ENCODE data around the gene SPATA9. TPM values are rescaled to one million over a fixed set of nuclear protein-coding genes. Genes with fewer than 3 reads are reported as not detected.

Gene SPATA9
- polyA plus RNA-seq, 1 of the 3 experiments (the other 2 are of a cell fraction) = 0.07 TPM

- Histone ChIP-seq H3K36me3 (replicated peaks in 1 of 2; ENCODE audit: control insufficient read depth in 1 of 2, insufficient read depth in 2 of 2, low read length in 1 of 2) (no peaks in the 10 kb centered on the region), H3K4me1 (ENCODE audit: control insufficient read depth in 1 of 2, insufficient read depth in 2 of 2, low read depth in 1 of 2, low read length in 1 of 2) (peaks cover 0 to 5% of the 10 kb centered on the region in 2 experiments; a peak in 1 of 4 replicates), H3F3A (replicated peaks; ENCODE audit: insufficient read depth) (no peaks in the 10 kb centered on the region), H3K27ac (ENCODE audit: low read depth in 2 of 2, low read length in 1 of 2) (no peak overlapping the region), H3K27me3 (ENCODE audit: insufficient read depth) (no peaks in the 10 kb centered on the region), H4K20me1 (ENCODE audit: insufficient read depth) (no peaks in the 10 kb centered on the region), H3K9me3 (no peaks in the 10 kb centered on the region), H2AFZ (ENCODE audit: low read depth) (no peak overlapping the region), H3K9me2 (no peaks in the 10 kb centered on the region), H3K4me3 (ENCODE audit: low read depth in 2 of 2, low read length in 1 of 2) (no peak overlapping the region), H3K4me2 (no peak overlapping the region), H3K79me2 (ENCODE audit: insufficient read depth) (no peaks in the 10 kb centered on the region), H3K9ac (no peak overlapping the region)
- POLR2A ChIA-PET = no interaction called here
- TF ChIP-seq MAX (IDR thresholded peaks at IDR 0.05; ENCODE audit: low read depth) = no peak
- no peak for TF ChIP-seq SMC3 (IDR thresholded peaks at IDR 0.05; ENCODE audit: low read depth, low read length)
- no peak for TF ChIP-seq GABPA (IDR thresholded peaks at IDR 0.05; ENCODE audit: low read depth)
- no peak for TF ChIP-seq FOSL2 (IDR thresholded peaks at IDR 0.05; ENCODE audit: borderline replicate concordance, low read depth)
- no peak for TF ChIP-seq RCOR1 (IDR thresholded peaks at IDR 0.05; ENCODE audit: low read length)
- TF ChIP-seq FOXJ3 (CRISPR knock-in tag; IDR thresholded peaks at IDR 0.05) = no peak
- no peak for TF ChIP-seq ZBTB33 (IDR thresholded peaks at IDR 0.05; ENCODE audit: borderline replicate concordance, low read depth)
- TF ChIP-seq EZH2phosphoT487 (IDR thresholded peaks at IDR 0.05; ENCODE audit: borderline replicate concordance, low read depth) = no peak
- no peak for TF ChIP-seq REST (IDR thresholded peaks at IDR 0.05; ENCODE audit: low read depth, low read length)
- TF ChIP-seq USF2 (IDR thresholded peaks at IDR 0.05; ENCODE audit: borderline replicate concordance, low read depth, low read length) = no peak
- no peak for DNase-seq
- 60% methylated on average over 1 of the region's 1 CpG for WGBS (ENCODE audit: low lambda C conversion rate)
- CTCF ChIA-PET = interaction anchor here (2.1 kb wide), 1 partner anchor 16 kb away, joined by 9 read pairs; no protein-coding TSS in a partner anchor
Measured at GRCh38 chr5:95628933-95629332, 53.9 kb downstream of the SPATA9 start.
